ENCODE results near the gene CD40LG. TPM values are rescaled to one million over a fixed set of nuclear protein-coding genes. Genes with fewer than 3 reads are reported as not detected.

The CD40LG gene
- total RNA-seq, 2 experiments from 2014 or later, result not detected

DNA sequence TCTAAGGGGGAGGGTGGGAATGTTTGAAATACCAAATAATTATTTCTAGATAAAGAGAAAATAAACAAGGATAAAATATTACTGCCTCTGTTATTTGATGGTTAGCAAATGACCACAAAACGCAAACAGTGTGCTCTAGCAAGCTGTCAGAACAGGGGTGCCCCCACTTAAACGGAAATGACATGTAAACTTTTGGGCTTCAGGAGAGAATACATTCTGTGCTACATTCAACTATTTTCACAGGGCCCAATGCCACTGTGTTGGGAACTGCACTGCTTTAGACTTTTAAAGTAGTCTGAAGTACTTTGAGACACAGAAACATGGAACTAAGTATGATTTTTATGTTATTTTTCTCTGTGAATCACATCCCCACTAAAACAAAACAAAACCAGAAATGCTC, 14.1 kb downstream of the CD40LG start:
- no peaks in the 10 kb centered on the region for H4K20me1 ChIP-seq (ENCODE audit: insufficient read depth, low read length)
- CTCF ChIA-PET (ENCODE audit: unreplicated experiment), result no interaction called here
- no peak overlapping the region for H2AFZ ChIP-seq (ENCODE audit: low read length)

DNA sequence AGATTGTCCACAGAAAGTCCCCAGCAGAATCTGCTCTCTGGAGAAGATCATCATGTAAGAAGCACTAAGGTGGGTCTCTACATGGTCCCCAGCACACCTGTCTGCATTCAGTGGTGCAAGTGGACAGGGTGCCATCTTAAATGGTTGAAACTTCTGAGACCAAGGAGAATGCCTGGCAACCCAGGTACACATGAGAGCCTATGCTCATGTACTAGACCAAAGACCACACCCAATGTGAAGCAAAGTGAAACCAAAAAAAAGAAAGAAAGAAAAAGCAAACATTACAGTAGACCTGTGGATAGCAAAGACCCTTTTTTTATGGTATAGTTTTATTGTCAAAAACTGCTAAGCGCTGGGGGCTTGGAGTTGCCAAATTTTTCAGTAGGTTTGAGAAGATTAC, 15.0 kb downstream of the CD40LG start:
- no TSS peak for BruUV-seq (replicated peaks)
- Histone ChIP-seq H3K79me2 (ENCODE audit: insufficient read depth, low read depth, low read length) (no peaks in the 10 kb centered on the region), H3K9me2 (ENCODE audit: insufficient read depth, low read length) (no peaks in the 10 kb centered on the region), H3K4me2 (ENCODE audit: low read length) (no peak overlapping the region), H2AFZ (ENCODE audit: low read length) (no peak overlapping the region), H3K27ac (ENCODE audit: low read depth, low read length, poor library complexity, severe bottlenecking) (no peak overlapping the region), H3K4me1 (ENCODE audit: insufficient read depth, low read length, poor library complexity, severe bottlenecking) (peaks cover 28% of the 10 kb centered on the region), H3K36me3 (ENCODE audit: insufficient read depth, low read length) (peaks cover 44% of the 10 kb centered on the region), H3K9me3 (ENCODE audit: low read length) (peaks cover 15% of the 10 kb centered on the region; the same call in 1 of the 2 replicates), H3K4me3 (ENCODE audit: low read depth, low read length, poor library complexity, severe bottlenecking) (no peak overlapping the region), H4K20me1 (ENCODE audit: insufficient read depth, low read length) (no peaks in the 10 kb centered on the region)
- ChIA-PET POLR2A (no interaction called here), CTCF (ENCODE audit: unreplicated experiment) (no interaction called here)
- no peak for DNase-seq (ENCODE audit: low spot score)
- TF ChIP-seq EZH2phosphoT487 (IDR thresholded peaks at IDR 0.05; ENCODE audit: borderline replicate concordance, low read depth, low read length), result no peak
- TF ChIP-seq, protein P1, sequence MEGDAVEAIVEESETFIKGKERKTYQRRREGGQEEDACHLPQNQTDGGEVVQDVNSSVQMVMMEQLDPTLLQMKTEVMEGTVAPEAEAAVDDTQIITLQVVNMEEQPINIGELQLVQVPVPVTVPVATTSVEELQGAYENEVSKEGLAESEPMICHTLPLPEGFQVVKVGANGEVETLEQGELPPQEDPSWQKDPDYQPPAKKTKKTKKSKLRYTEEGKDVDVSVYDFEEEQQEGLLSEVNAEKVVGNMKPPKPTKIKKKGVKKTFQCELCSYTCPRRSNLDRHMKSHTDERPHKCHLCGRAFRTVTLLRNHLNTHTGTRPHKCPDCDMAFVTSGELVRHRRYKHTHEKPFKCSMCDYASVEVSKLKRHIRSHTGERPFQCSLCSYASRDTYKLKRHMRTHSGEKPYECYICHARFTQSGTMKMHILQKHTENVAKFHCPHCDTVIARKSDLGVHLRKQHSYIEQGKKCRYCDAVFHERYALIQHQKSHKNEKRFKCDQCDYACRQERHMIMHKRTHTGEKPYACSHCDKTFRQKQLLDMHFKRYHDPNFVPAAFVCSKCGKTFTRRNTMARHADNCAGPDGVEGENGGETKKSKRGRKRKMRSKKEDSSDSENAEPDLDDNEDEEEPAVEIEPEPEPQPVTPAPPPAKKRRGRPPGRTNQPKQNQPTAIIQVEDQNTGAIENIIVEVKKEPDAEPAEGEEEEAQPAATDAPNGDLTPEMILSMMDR (conservative IDR thresholded peaks at IDR 0.05; ENCODE audit: low read length), result no peak
- intact Hi-C loops (cut with micrococcal nuclease; ENCODE audit: unreplicated experiment), result no loop called here

More for the DNA sequence above, 14.1 kb downstream of the CD40LG start:
- Histone ChIP-seq H3K36me3 (ENCODE audit: insufficient read depth, low read length) (peaks cover 35% of the 10 kb centered on the region), H3K9me2 (ENCODE audit: insufficient read depth, low read length) (no peaks in the 10 kb centered on the region), H3K4me3 (ENCODE audit: low read depth, low read length, poor library complexity, severe bottlenecking) (no peak overlapping the region), H3K4me1 (ENCODE audit: insufficient read depth, low read length, poor library complexity, severe bottlenecking) (peaks cover 31% of the 10 kb centered on the region), H3K9me3 (ENCODE audit: low read length) (peaks cover 15% of the 10 kb centered on the region; the same call in 1 of the 2 replicates), H3K4me2 (ENCODE audit: low read length) (no peak overlapping the region), H3K27ac (ENCODE audit: low read depth, low read length, poor library complexity, severe bottlenecking) (no peak overlapping the region), H3K79me2 (ENCODE audit: insufficient read depth, low read depth, low read length) (no peaks in the 10 kb centered on the region)
- intact Hi-C loops (cut with micrococcal nuclease; ENCODE audit: unreplicated experiment), result no loop called here
- DNase-seq (ENCODE audit: low spot score), result no peak
- TF ChIP-seq, protein P1 (conservative IDR thresholded peaks at IDR 0.05; ENCODE audit: low read length), result no peak
- TF ChIP-seq EZH2phosphoT487 (IDR thresholded peaks at IDR 0.05; ENCODE audit: borderline replicate concordance, low read depth, low read length), result no peak
- POLR2A ChIA-PET, result no interaction called here
- BruUV-seq (replicated peaks), result no TSS peak

DNA sequence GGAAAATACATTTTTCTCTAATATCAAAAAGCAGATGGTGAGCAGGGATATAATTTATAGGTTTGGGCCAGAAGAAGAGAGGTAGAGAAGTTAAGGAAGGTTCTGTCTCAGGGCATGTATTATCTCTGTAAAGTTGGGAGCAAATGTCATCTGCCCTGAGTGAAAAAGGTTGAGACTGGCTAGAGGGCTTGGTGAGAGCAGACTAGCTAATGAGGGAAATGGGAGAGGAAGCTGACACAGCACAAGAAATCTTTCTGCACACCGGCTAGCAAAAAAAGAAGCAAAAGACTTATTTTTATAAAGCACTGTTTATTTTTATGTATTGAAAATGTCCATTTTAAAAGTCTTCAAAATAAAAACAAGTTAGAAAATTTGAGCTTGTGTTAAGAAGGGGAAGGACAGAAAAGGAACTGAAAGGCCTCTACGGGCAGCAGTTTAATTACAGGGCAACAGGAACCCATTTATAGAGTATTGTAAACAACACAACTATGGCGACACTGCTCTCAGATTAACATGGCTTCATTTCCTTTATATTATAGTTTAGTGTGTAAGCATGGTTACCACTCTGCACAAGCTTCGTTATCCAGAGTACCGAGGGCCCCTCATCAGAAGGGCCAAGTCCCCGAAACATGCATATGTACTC, 17.4 kb downstream of the CD40LG start:
- POLR2A ChIA-PET, result interaction anchor here (0.9 kb wide), 1 partner anchor 13 kb away, joined by 3 read pairs; no protein-coding TSS in a partner anchor
- TF ChIP-seq, protein P1 (conservative IDR thresholded peaks at IDR 0.05; ENCODE audit: low read length), result no peak
- TF ChIP-seq EZH2phosphoT487 (IDR thresholded peaks at IDR 0.05; ENCODE audit: borderline replicate concordance, low read depth, low read length), result no peak
- peak overlapping the region; percentile 46 for H3K4me2 ChIP-seq (ENCODE audit: low read length)
- H3K36me3 ChIP-seq (ENCODE audit: insufficient read depth, low read length), result peaks cover 65% of the 10 kb centered on the region
- peak; percentile 8 for DNase-seq (ENCODE audit: low spot score)
- no peak overlapping the region for H3K4me3 ChIP-seq (ENCODE audit: low read depth, low read length, poor library complexity, severe bottlenecking)
- no peaks in the 10 kb centered on the region for H3K79me2 ChIP-seq (ENCODE audit: insufficient read depth, low read depth, low read length)
- intact Hi-C loops (cut with micrococcal nuclease; ENCODE audit: unreplicated experiment), result no loop called here
- BruUV-seq (replicated peaks), result no TSS peak
- H4K20me1 ChIP-seq (ENCODE audit: insufficient read depth, low read length), result no peaks in the 10 kb centered on the region
- CTCF ChIA-PET (ENCODE audit: unreplicated experiment), result no interaction called here
- H3K4me1 ChIP-seq (ENCODE audit: insufficient read depth, low read length, poor library complexity, severe bottlenecking), result peaks cover 18% of the 10 kb centered on the region
- no peaks in the 10 kb centered on the region for H3K9me2 ChIP-seq (ENCODE audit: insufficient read depth, low read length)
- peaks cover 15% of the 10 kb centered on the region; the same call in 1 of the 2 replicates for H3K9me3 ChIP-seq (ENCODE audit: low read length)
- no peak overlapping the region for H2AFZ ChIP-seq (ENCODE audit: low read length)
- peak overlapping the region; percentile 47 for H3K27ac ChIP-seq (ENCODE audit: low read depth, low read length, poor library complexity, severe bottlenecking)

Measured in OCI-LY7 (cell line).